ENCODE data around the gene ESAM. TPM values are rescaled to one million over a fixed set of nuclear protein-coding genes. Genes with fewer than 3 reads are reported as not detected.
A peak's percentile ranks its signal among the peaks of the same experiment; 100 is the strongest.

The ESAM gene
- total RNA-seq, 1 experiment from 2014 or later, result 0.92 TPM

DNA sequence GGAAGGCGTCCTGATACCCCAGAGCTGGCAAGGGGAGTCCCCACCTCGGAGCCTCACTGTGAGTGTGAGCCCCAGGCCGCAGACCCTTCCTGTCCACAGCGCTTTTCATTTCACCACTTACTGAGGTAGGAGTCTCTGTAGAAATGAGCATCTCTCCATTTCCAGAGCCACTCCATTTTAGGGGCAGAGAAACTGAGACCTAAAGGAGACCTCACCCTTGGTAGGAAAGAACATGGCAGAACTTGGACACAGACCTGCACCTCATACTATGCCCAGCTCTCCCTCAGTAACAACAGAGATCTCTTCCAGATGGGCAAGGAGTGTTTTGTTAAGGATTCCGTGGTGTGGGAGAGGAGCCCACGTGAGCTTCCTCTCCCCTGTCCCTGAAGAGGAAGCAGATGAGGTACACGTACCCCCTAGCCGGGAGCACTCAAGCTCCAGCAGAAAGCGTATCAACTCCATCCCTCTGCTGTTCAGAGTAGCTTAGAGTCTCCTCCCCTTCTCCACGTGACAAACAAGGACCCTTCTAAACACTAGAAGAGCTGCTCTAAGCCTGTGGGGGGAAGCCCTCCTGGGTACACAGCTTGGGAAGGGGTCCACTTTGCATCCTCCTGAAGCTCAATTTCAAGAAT lies 9.5 kb downstream of the ESAM start:
- Histone ChIP-seq H3K18ac (ENCODE audit: insufficient read length, low read depth, low read length) (no peak overlapping the region), H3K14ac (ENCODE audit: insufficient read depth, low read length) (no peak overlapping the region), H3K27me3 (ENCODE audit: insufficient read depth, low read length) (peaks cover 93% of the 10 kb centered on the region), H3K9ac (ENCODE audit: extremely low read depth, insufficient read length, low read length) (no peak overlapping the region), H2BK20ac (ENCODE audit: low read depth, low read length, poor library complexity, severe bottlenecking) (no peak overlapping the region), H3K9me3 (ENCODE audit: control insufficient read depth, low read depth, low read length) (no peaks in the 10 kb centered on the region), H4K20me1 (ENCODE audit: control insufficient read depth, insufficient read depth, insufficient read length) (no peaks in the 10 kb centered on the region), H3K4me1 (ENCODE audit: insufficient read depth, low read length) (peaks cover 3% of the 10 kb centered on the region; the same call in 1 of the 2 replicates), H2AK5ac (ENCODE audit: insufficient read length, low read length) (no peak overlapping the region), H4K8ac (replicated peaks; ENCODE audit: insufficient read length, low read depth, low read length) (no peak overlapping the region), H2BK5ac (ENCODE audit: insufficient read length, low read length) (no peak overlapping the region), H3T11ph (ENCODE audit: low read length) (no peak overlapping the region), H3K79me1 (ENCODE audit: insufficient read depth, low read depth, low read length, poor library complexity, severe bottlenecking) (no peaks in the 10 kb centered on the region), H3K56ac (ENCODE audit: insufficient read length, low read depth, low read length) (no peak overlapping the region), H3K23me2 (ENCODE audit: insufficient read length, low read depth, low read length, poor library complexity, severe bottlenecking) (peaks cover 3% of the 10 kb centered on the region), H3K27ac (ENCODE audit: insufficient read length, low read depth, low read length) (no peak overlapping the region), H3K79me2 (ENCODE audit: insufficient read depth, low read length) (no peaks in the 10 kb centered on the region), H4K91ac (ENCODE audit: insufficient read length, low read depth, low read length) (no peak overlapping the region), H3K23ac (ENCODE audit: insufficient read length, low read depth, low read length) (no peak overlapping the region), H4K5ac (ENCODE audit: insufficient read length, low read depth, low read length) (no peak overlapping the region), H2AFZ (ENCODE audit: low read length) (no peak overlapping the region), H3K4ac (ENCODE audit: low read depth, low read length) (no peak overlapping the region), H2BK12ac (ENCODE audit: insufficient read length, low read depth, low read length) (no peak overlapping the region), H2BK15ac (ENCODE audit: low read depth, low read length) (no peak overlapping the region), H3K4me2 (ENCODE audit: insufficient read depth, insufficient read length, low read length) (peak overlapping the region; percentile 41), H2BK120ac (ENCODE audit: low read depth, low read length, poor library complexity, severe bottlenecking) (no peak overlapping the region)
- Mint-ChIP-seq H3K9me3 (peaks cover 3 to 6% of the 10 kb centered on the region in 2 experiments; a peak in 3 of 5 replicates), H3K4me3 (peak overlapping the region in 1 of 2 experiments; percentile 74; a peak in 3 of 5 replicates), H3K27me3 (ENCODE audit: low read depth) (peaks cover 66% of the 10 kb centered on the region), H3K36me3 (ENCODE audit: insufficient read depth in 1 of 3, low read depth in 3 of 3) (no peaks in the 10 kb centered on the region; a peak in 2 of 7 replicates), H3K27ac (no peak overlapping the region), H3K4me1 (peaks cover 12 to 43% of the 10 kb centered on the region in 2 experiments)
- DNase-seq, result no peak
- WGBS (ENCODE audit: extremely low coverage, insufficient read length, low lambda C conversion rate), result no CpG with 5 or more reads among the region's 10 CpGs
- TF ChIP-seq, protein P1, sequence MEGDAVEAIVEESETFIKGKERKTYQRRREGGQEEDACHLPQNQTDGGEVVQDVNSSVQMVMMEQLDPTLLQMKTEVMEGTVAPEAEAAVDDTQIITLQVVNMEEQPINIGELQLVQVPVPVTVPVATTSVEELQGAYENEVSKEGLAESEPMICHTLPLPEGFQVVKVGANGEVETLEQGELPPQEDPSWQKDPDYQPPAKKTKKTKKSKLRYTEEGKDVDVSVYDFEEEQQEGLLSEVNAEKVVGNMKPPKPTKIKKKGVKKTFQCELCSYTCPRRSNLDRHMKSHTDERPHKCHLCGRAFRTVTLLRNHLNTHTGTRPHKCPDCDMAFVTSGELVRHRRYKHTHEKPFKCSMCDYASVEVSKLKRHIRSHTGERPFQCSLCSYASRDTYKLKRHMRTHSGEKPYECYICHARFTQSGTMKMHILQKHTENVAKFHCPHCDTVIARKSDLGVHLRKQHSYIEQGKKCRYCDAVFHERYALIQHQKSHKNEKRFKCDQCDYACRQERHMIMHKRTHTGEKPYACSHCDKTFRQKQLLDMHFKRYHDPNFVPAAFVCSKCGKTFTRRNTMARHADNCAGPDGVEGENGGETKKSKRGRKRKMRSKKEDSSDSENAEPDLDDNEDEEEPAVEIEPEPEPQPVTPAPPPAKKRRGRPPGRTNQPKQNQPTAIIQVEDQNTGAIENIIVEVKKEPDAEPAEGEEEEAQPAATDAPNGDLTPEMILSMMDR (conservative IDR thresholded peaks at IDR 0.05), result no peak

Data from H9 (cell line).